Thyroid gland (tissue), 4 donors: ENCODE measurements around the gene TFB1M. TPM values are rescaled to one million over a fixed set of nuclear protein-coding genes. Genes with fewer than 3 reads are reported as not detected.

Source experiments
- DNase-seq, 2 donors: peaks; one replicate each; pipeline ENCODE4 v3.0.0-alpha.2; 2019
- H3K27ac ChIP-seq, 3 donors: fragments of 200-600 bp; sonication (generic); 1 replicate in 2 of 3; 2 replicates in 1 of 3; pipeline ENCODE4 v1.5.1; 2016 to 2019; ENCODE audit warnings: mild to moderate bottlenecking in 1 of 3, moderate library complexity in 1 of 3
- H3K27me3 ChIP-seq: fragments of 200-600 bp; sonication (generic); one replicate; pipeline ENCODE4 v1.5.1; 2019
- H3K36me3 ChIP-seq, 2 donors: fragments of 200-600 bp; sonication (generic); one replicate each; pipeline ENCODE4 v1.5.1; 2016 to 2019
- H3K4me1 ChIP-seq, 2 donors: fragments of 200-600 bp; sonication (generic); one replicate each; pipeline ENCODE4 v1.5.1; 2017 to 2019
- H3K4me3 ChIP-seq, 3 donors: fragments of 200-600 bp; sonication (generic); replicated peaks in 1 of 3; 1 replicate in 2 of 3; 2 replicates in 1 of 3; pipeline ENCODE4 v1.5.1; 2016; ENCODE audit warnings: mild to moderate bottlenecking in 1 of 3
- H3K9me3 ChIP-seq: fragments of 200-600 bp; sonication (generic); one replicate; pipeline ENCODE4 v1.5.1; 2017
- CTCF ChIP-seq, 6 experiments: fragments of 200-600 bp in 3 of 6; fragments of 450-650 bp in 3 of 6; sonication (generic) in 3 of 6; IDR thresholded peaks; one replicate each; pipeline ENCODE4 v1.5.1; 2016 to 2019; ENCODE audit warnings: antibody characterized with exemption in 6 of 6, mild to moderate bottlenecking in 2 of 6, inconsistent platforms in 1 of 6, moderate library complexity in 1 of 6
- POLR2A ChIP-seq, 2 donors: fragments of 450-650 bp; IDR thresholded peaks; one replicate each; pipeline ENCODE4 v1.6.1; 2017; ENCODE audit warnings: antibody characterized with exemption in 2 of 2, mild to moderate bottlenecking in 2 of 2, moderate library complexity in 1 of 2
- WGBS, 2 donors: methylation state at CpG; one replicate each; pipeline ENCODE4 v1.1.5; 2017; 5-methylcytosine and 5-hydroxymethylcytosine counted together
- intact Hi-C: fragments of 100-400 bp; cut with DNase I; formaldehyde crosslinking; loops from one replicate; pipeline ENCODE4 v1.15.1; 2023
- total RNA-seq, 4 donors: library from RNA; depleted of rRNA; stranded (reverse); fragments of >200 nt; gene quantifications; one replicate each; pipeline ENCODE4 v1.2.3, GENCODE V29; 2016

Gene TFB1M
- total RNA-seq, 4 donors from 2014 or later, result 13.9 to 28.1 (median 21.2) TPM

GRCh38 chr6:155264693-155265320 is 49.5 kb downstream of the TFB1M start:
- no peak for DNase-seq
- Histone ChIP-seq H3K4me3 (no peak overlapping the region), H3K27me3 (no peaks in the 10 kb centered on the region), H3K27ac (peak overlapping the region in 1 of 3 donors; percentile 1), H3K9me3 (no peaks in the 10 kb centered on the region), H3K4me1 (peaks cover 17 to 29% of the 10 kb centered on the region in 2 donors), H3K36me3 (peaks cover 0 to 7% of the 10 kb centered on the region in 2 donors)
- TF ChIP-seq CTCF (IDR thresholded peaks at IDR 0.05) (no peak), POLR2A (IDR thresholded peaks at IDR 0.05) (no peak)
- intact Hi-C loops, result no loop called here
- 64 to 69% methylated on average over 9 of the region's 9 CpGs for WGBS, 2 donors

DNA sequence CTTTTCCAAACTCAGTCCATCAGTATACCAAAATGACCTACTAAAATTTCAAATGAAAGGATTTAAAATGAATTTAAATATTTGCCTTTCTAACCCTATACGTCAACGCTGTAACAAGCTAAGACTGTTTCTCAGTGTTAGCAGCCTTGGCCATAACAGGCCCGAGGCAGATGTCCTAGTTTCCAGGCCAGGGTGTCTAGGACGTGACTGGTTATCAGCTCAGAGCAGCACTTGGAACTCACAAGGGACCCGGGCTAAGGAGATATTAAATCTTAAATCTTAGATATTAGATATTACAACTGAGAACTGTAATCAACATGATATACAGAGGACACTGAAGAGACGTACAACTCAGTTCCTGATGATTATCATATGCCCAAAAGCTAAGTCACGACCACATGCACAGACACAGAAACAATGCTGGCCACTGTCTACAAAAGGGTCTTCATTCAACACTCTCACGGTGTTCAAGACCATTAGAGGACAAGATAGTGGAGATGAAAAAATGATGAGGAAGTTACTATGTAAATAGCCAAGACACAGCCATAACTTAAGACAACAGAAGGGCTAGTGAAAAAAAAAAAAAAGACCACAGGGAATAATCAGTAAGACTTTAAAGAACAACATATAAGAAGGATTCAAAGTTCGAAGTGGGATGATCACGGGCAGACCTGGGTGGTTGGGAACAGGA is 50.8 kb downstream of the TFB1M start, which contains the start of gene CLDN20:
TSS of gene CLDN20 (plus strand) at position 641 of the 691 bp plus-strand sequence. CDS start 11,707 bp downstream, outside the sequence.
- no peak for DNase-seq
- H3K9me3 ChIP-seq, result no peaks in the 10 kb centered on the region
- intact Hi-C loops, result no loop called here
- H3K27ac ChIP-seq, result peak within 1 kb of the TSS in 1 of 3 donors; percentile 1
- H3K4me1 ChIP-seq, result peaks cover 14 to 26% of the 10 kb centered on the region in 2 donors
- WGBS, 2 donors, result 92% methylated on average over 10 of the region's 10 CpGs
- no peak for TF ChIP-seq POLR2A (IDR thresholded peaks at IDR 0.05)
- TF ChIP-seq CTCF (IDR thresholded peaks at IDR 0.05), result no peak
- H3K27me3 ChIP-seq, result no peaks in the 10 kb centered on the region
- peaks cover 4 to 15% of the 10 kb centered on the region in 2 donors for H3K36me3 ChIP-seq
- no peak within 1 kb of the TSS for H3K4me3 ChIP-seq

DNA sequence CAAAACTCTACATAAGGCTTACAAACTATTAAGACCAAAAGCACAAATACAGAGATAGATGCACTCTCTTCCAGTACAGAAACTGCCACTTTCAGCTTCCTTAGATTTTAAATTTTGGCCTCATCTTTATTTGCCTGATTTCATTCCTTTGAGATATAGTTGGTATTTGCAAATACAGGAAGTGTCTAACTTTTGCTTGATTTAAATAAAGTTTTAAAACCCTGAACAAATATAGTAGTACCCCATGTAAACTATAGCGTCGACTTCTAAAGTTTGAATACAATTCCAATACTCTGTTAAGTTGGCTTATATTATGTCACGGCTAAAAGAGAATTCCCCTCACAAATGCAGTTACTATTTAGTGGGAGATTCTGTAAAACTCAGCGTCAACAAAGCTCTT is 51.6 kb downstream of the TFB1M start:
- H3K9me3 ChIP-seq, result no peaks in the 10 kb centered on the region
- no peak for DNase-seq
- H3K4me1 ChIP-seq, result peaks cover 6 to 18% of the 10 kb centered on the region in 2 donors
- intact Hi-C loops, result no loop called here
- peaks cover 4 to 15% of the 10 kb centered on the region in 2 donors for H3K36me3 ChIP-seq
- no peaks in the 10 kb centered on the region for H3K27me3 ChIP-seq
- TF ChIP-seq CTCF (IDR thresholded peaks at IDR 0.05) (no peak), POLR2A (IDR thresholded peaks at IDR 0.05) (no peak)
- WGBS, 2 donors, result 96 to 99% methylated on average over 4 of the region's 4 CpGs
- no peak overlapping the region for H3K27ac ChIP-seq
- H3K4me3 ChIP-seq, result no peak overlapping the region

DNA sequence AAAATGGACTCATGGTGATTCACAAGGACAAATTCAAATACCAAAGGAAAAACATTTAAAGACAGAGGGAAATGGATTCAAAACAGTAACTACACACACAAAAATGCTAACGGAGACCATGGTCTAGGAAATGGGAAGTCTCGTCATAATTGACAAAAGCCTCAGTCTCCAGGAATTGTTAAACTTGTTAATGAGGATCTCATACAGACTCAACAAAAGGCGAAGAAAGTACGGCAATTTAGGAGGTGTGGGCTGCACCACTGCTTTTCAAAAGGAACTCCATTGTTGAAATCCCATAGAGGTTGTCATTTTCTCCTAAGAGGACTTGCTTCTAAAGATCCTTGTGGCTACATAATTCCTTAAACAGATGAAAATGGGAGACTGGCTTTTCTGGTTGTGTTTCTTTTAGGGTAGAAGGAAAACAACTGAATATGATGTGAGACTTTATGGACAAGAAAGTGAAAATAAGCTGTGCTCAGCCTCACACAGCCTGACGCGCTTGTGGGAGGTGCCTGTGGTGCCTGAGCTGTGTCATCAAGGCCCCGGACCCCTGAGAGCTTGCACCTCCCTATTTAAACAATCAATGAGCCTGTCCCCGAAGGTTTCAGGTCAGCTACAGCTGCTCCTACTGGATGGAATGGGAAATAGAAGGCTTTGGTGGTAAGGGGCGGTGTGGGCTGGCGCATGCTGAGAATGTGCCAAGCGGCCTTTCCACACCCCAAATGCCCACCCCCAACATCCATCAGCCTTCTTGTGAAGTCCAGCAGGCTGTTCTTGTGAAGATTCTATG is 53.0 kb downstream of the TFB1M start:
- no peaks in the 10 kb centered on the region for H3K27me3 ChIP-seq
- peaks cover 9 to 15% of the 10 kb centered on the region in 2 donors for H3K36me3 ChIP-seq
- 96% methylated on average over 11 of the region's 11 CpGs for WGBS, 2 donors
- peaks cover 0 to 10% of the 10 kb centered on the region in 2 donors for H3K4me1 ChIP-seq
- H3K4me3 ChIP-seq, result no peak overlapping the region
- TF ChIP-seq CTCF (IDR thresholded peaks at IDR 0.05) (no peak), POLR2A (IDR thresholded peaks at IDR 0.05) (no peak)
- H3K9me3 ChIP-seq, result no peaks in the 10 kb centered on the region
- H3K27ac ChIP-seq, result no peak overlapping the region
- intact Hi-C loops, result no loop called here
- no peak for DNase-seq
